HepG2 (cell line): Measurements from ENCODE around the gene MRPL30. TPM values are rescaled to one million over a fixed set of nuclear protein-coding genes. Genes with fewer than 3 reads are reported as not detected.

Source experiments
- ATM ChIP-seq: fragments of 450-650 bp; IDR thresholded peaks from 2 replicates; pipeline ENCODE4 v1.7.1; 2017; ENCODE audit warnings: mild to moderate bottlenecking, borderline replicate concordance
- CEBPB ChIP-seq: IDR thresholded peaks from 2 replicates; pipeline ENCODE4 v1.6.1; 2011; ENCODE audit warnings: low read depth, low read length, improper control_type of control experiment, borderline replicate concordance
- CHCHD3 ChIP-seq: sonication (generic); formaldehyde crosslinking; IDR thresholded peaks from 2 replicates; pipeline ENCODE4 v1.8.0; 2022; ENCODE audit warnings: mild to moderate bottlenecking, missing genetic modification reagents, moderate library complexity
- FOXO1 ChIP-seq: sonication (generic); formaldehyde crosslinking; IDR thresholded peaks from 2 replicates; pipeline ENCODE4 v1.4.0; 2020; ENCODE audit warnings: missing genetic modification reagents
- HOXD1 ChIP-seq: sonication (generic); formaldehyde crosslinking; IDR thresholded peaks from 2 replicates; pipeline ENCODE4 v1.5.0; 2020; ENCODE audit warnings: missing genetic modification reagents
- IKZF1 ChIP-seq: fragments of 450-650 bp; IDR thresholded peaks from 2 replicates; pipeline ENCODE4 v1.7.1; 2016
- NFYB ChIP-seq: sonication (generic); formaldehyde crosslinking; IDR thresholded peaks from 2 replicates; pipeline ENCODE4 v1.4.0; 2020; ENCODE audit warnings: missing genetic modification reagents
- RFX1 ChIP-seq: fragments of 450-650 bp; IDR thresholded peaks from 2 replicates; pipeline ENCODE4 v1.6.1; 2017
- SNAI1 ChIP-seq: sonication (generic); formaldehyde crosslinking; IDR thresholded peaks from 2 replicates; pipeline ENCODE4 v1.5.0; 2020; ENCODE audit warnings: mild to moderate bottlenecking, missing genetic modification reagents, borderline replicate concordance
- TCF7 ChIP-seq: sonication (generic); IDR thresholded peaks from 2 replicates; pipeline ENCODE4 v1.6.1; 2016; ENCODE audit warnings: antibody characterized with exemption, low read depth
- YEATS2 ChIP-seq: sonication (generic); formaldehyde crosslinking; IDR thresholded peaks from 2 replicates; pipeline ENCODE4 v1.4.0; 2020; ENCODE audit warnings: missing genetic modification reagents, borderline replicate concordance
- ZBTB21 ChIP-seq: sonication (generic); formaldehyde crosslinking; IDR thresholded peaks from 2 replicates; pipeline ENCODE4 v1.4.0; 2020; ENCODE audit warnings: missing genetic modification reagents
- ZNF550 ChIP-seq: sonication (generic); formaldehyde crosslinking; IDR thresholded peaks from 2 replicates; pipeline ENCODE4 v1.4.0; 2020; ENCODE audit warnings: mild to moderate bottlenecking, missing genetic modification reagents, borderline replicate concordance
- ZNF569 ChIP-seq: sonication (generic); formaldehyde crosslinking; IDR thresholded peaks from 2 replicates; pipeline ENCODE4 v1.5.0; 2020; ENCODE audit warnings: mild to moderate bottlenecking, missing genetic modification reagents, moderate library complexity, borderline replicate concordance
- ZSCAN12 ChIP-seq: sonication (generic); formaldehyde crosslinking; IDR thresholded peaks from 2 replicates; pipeline ENCODE4 v1.9.0; 2021; ENCODE audit warnings: mild to moderate bottlenecking, missing genetic modification reagents
- polyA plus RNA-seq, 8 experiments: library from polyadenylated mRNA; depleted of rRNA in 3 of 8; stranded (reverse) in 7 of 8; unstranded in 1 of 8; fragments of >200 nt; fragmentation: Illumina TruSeq in 4 of 8; extraction: Trizol in 4 of 8; gene quantifications; 2 replicates each; pipeline versions ENCODE4 v1.2.1 to v1.2.3, GENCODE V29; 2011 to 2016; ENCODE audit warnings: low read depth in 4 of 8, missing spikeins in 1 of 8, mixed read lengths in 1 of 8; ENCODE audit not compliant: insufficient read depth in 1 of 8
- total RNA-seq, 5 experiments: library from RNA; depleted of rRNA; stranded (reverse); fragments of >200 nt; fragmentation: Illumina TruSeq; extraction: Trizol; gene quantifications; 2 replicates each; pipeline ENCODE4 v1.2.3, GENCODE V29; 2016; ENCODE audit warnings: low read depth in 1 of 5
- TF ChIP-seq, protein P1 (sequence below): sonication (generic); formaldehyde crosslinking; IDR thresholded peaks from 2 replicates; pipeline ENCODE4 v1.8.1; 2022; ENCODE audit warnings: mild to moderate bottlenecking, missing genetic modification reagents
- TF ChIP-seq, protein P2 (sequence below), 2 experiments: sonication (generic) in 1 of 2; formaldehyde crosslinking in 1 of 2; IDR thresholded peaks; 2 replicates each; pipeline versions ENCODE4 v1.5.1 to v1.6.1; 2011 to 2020; ENCODE audit warnings: borderline replicate concordance in 1 of 2, low read depth in 1 of 2, low read length in 1 of 2, mild to moderate bottlenecking in 1 of 2, missing genetic modification reagents in 1 of 2, moderate library complexity in 1 of 2
- TF ChIP-seq, protein P3 (sequence below): IDR thresholded peaks from 2 replicates; pipeline ENCODE4 v1.6.1; 2016; ENCODE audit warnings: mild to moderate bottlenecking, missing biosample characterization, missing genetic modification reagents
- TF ChIP-seq, protein P4 (sequence below), 2 experiments: sonication (generic) in 1 of 2; formaldehyde crosslinking in 1 of 2; IDR thresholded peaks; 2 replicates each; pipeline versions ENCODE4 v1.4.0 to v1.6.1; 2016 to 2020; ENCODE audit warnings: borderline replicate concordance in 1 of 2, low read depth in 1 of 2, mild to moderate bottlenecking in 1 of 2, missing genetic modification reagents in 1 of 2

The MRPL30 gene
- total and polyA plus RNA-seq, 2 of the 13 experiments (the other 11 are each of a cell fraction or from before 2014, with no cell fraction given) = 30.2 to 75.3 TPM

DNA sequence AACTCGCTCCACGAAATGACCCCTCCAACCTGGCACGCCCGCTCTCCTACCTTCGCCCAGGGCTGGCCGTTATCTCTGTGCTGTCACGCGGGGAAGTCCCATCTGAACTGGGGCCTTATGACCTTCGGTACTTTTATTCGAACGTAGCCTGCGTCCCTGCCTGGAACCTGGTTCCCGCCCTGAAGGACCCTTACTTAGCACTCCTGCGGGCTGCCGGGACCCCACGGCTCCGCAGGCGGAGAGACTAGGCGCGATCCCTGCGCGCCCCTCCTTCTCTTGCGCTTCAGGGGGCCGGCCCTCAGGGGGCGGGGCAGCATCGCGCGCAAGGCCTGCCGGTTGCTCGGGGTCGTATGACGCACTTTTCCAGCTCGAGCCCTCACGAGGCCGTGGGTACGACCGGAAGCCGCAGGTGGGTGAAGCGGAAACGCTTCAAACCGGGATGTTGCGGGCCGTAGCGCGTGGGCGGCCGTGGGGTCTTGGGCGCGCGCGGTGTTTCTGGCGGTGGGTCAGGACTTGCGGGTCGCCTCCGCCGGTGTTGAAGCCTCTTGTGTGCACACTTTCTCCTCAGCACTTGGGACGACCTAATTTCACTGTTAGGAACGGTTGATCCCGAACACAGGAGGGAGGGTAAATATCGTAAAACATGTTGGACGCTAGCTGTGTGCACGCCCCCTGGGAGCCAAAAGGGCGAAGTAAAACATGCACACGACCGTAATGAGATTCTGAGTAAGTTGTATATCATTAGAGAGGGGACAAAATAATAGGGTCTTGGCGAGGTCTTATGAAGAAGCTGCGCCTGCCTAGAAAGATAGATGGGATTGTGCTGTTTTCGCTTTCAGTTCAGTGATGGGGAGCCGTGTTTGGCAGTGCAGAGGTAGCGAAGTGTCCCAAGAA, 26.1 kb upstream of the MRPL30 start, which contains the start of the genes LIPT1 and TSGA10 (continued):
- TF ChIP-seq, protein P1, sequence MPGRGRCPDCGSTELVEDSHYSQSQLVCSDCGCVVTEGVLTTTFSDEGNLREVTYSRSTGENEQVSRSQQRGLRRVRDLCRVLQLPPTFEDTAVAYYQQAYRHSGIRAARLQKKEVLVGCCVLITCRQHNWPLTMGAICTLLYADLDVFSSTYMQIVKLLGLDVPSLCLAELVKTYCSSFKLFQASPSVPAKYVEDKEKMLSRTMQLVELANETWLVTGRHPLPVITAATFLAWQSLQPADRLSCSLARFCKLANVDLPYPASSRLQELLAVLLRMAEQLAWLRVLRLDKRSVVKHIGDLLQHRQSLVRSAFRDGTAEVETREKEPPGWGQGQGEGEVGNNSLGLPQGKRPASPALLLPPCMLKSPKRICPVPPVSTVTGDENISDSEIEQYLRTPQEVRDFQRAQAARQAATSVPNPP (CRISPR knock-in tag) = peak; percentile 97
- TF ChIP-seq, protein P2, sequence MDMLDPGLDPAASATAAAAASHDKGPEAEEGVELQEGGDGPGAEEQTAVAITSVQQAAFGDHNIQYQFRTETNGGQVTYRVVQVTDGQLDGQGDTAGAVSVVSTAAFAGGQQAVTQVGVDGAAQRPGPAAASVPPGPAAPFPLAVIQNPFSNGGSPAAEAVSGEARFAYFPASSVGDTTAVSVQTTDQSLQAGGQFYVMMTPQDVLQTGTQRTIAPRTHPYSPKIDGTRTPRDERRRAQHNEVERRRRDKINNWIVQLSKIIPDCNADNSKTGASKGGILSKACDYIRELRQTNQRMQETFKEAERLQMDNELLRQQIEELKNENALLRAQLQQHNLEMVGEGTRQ (IDR thresholded peaks at IDR 0.05; ENCODE audit: low read depth, low read length) = 0 out of 2 replicates have a peak, but pooled peaks have one; percentile 7
- TF ChIP-seq, protein P2 (CRISPR knock-in tag; IDR thresholded peaks at IDR 0.05; ENCODE audit: borderline replicate concordance) = peak; percentile 79
- TF ChIP-seq TCF7 (no peak), YEATS2 (CRISPR knock-in tag) (peak; percentile 98), CHCHD3 (CRISPR knock-in tag) (0 out of 2 replicates have a peak, but pooled peaks have one; percentile 82), NFYB (CRISPR knock-in tag) (peak; percentile 47), ZSCAN12 (CRISPR knock-in tag) (no peak), ZNF569 (CRISPR knock-in tag) (peak; percentile 98; the same call in 1 of the 2 replicates), FOXO1 (CRISPR knock-in tag) (no peak; the same call in 1 of the 2 replicates), CEBPB (no peak), IKZF1 (no peak), RFX1 (no peak), ATM (no peak), HOXD1 (CRISPR knock-in tag) (peak; percentile 72), ZNF550 (CRISPR knock-in tag) (0 out of 2 replicates have a peak, but pooled peaks have one; percentile 79), ZBTB21 (peak; percentile 97), SNAI1 (CRISPR knock-in tag) (peak; percentile 72; the same call in 1 of the 2 replicates)
- TF ChIP-seq, protein P3, sequence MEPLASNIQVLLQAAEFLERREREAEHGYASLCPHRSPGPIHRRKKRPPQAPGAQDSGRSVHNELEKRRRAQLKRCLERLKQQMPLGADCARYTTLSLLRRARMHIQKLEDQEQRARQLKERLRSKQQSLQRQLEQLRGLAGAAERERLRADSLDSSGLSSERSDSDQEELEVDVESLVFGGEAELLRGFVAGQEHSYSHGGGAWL (CRISPR knock-in tag) = peak; percentile 99
- TF ChIP-seq, protein P4, sequence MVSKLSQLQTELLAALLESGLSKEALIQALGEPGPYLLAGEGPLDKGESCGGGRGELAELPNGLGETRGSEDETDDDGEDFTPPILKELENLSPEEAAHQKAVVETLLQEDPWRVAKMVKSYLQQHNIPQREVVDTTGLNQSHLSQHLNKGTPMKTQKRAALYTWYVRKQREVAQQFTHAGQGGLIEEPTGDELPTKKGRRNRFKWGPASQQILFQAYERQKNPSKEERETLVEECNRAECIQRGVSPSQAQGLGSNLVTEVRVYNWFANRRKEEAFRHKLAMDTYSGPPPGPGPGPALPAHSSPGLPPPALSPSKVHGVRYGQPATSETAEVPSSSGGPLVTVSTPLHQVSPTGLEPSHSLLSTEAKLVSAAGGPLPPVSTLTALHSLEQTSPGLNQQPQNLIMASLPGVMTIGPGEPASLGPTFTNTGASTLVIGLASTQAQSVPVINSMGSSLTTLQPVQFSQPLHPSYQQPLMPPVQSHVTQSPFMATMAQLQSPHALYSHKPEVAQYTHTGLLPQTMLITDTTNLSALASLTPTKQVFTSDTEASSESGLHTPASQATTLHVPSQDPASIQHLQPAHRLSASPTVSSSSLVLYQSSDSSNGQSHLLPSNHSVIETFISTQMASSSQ (IDR thresholded peaks at IDR 0.05; ENCODE audit: low read depth) = no peak
- TF ChIP-seq, protein P4 (CRISPR knock-in tag; IDR thresholded peaks at IDR 0.05; ENCODE audit: borderline replicate concordance) = peak; percentile 94
